ENCODE results near the gene UBE2Z.

UBE2Z gene

GRCh38 chr17:48901241-48901640 lies 7.0 kb upstream of the UBE2Z start:
- TF ChIP-seq POLR2A (IDR thresholded peaks at IDR 0.05; ENCODE audit: low read depth, low read length) (no peak), PAX5 (IDR thresholded peaks at IDR 0.05; ENCODE audit: insufficient read depth, low read length, severe bottlenecking) (no peak), TAF1 (IDR thresholded peaks at IDR 0.05; ENCODE audit: low read depth, low read length) (no peak), POLR2AphosphoS5 (IDR thresholded peaks at IDR 0.05; ENCODE audit: low read depth, low read length) (no peak), SPI1 (IDR thresholded peaks at IDR 0.05; ENCODE audit: low read depth, low read length) (no peak), POU2F2 (IDR thresholded peaks at IDR 0.05; ENCODE audit: low read depth, low read length) (no peak)
- DNase-seq (ENCODE audit: insufficient read length, low spot score), result no peak
- no peak for FAIRE-seq

DNA sequence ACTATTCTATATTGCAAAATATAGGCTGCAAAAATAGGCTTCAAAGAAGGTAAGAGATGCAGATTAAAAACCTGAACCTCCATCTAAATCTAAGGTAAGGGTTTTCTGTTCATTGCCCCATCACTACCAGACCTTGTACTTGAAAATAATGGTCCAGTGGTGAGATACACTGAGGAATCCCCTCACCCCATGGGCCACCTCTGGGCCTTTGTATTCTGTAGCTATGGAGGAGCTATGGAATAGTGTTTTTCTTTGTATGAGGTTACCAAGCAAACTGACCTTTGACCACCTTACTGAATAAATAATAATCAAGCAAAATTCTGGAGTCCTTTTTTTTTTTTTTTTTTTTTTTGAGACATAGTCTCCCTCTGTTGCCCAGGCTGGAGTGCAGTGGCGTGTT lies 4.8 kb upstream of the UBE2Z start:
- FAIRE-seq, result no peak

DNA sequence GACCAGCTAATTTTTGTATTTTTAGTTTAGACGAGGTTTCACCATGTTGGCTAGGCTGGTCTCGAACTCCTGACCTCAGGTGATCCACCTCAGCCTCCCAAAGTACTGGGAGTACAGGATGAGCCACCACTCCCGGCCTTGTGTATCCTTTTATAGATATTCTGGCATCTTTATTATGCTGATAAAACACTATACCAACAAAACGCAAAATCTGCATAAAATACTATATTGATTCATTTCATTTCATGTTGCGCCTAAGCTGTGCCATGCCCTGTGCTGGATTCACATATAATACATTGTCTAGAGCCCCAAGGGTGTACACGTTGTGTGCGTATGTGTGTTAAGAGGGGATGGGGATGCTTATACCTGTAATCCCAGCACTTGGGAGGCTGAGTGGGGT lies 3.8 kb upstream of the UBE2Z start:
- TF ChIP-seq TAF1 (IDR thresholded peaks at IDR 0.05; ENCODE audit: low read depth, low read length), result no peak
- no peak for TF ChIP-seq SPI1 (IDR thresholded peaks at IDR 0.05; ENCODE audit: low read depth, low read length)
- no peak for TF ChIP-seq POLR2A (IDR thresholded peaks at IDR 0.05; ENCODE audit: low read depth, low read length)
- TF ChIP-seq PAX5 (IDR thresholded peaks at IDR 0.05; ENCODE audit: insufficient read depth, low read length, severe bottlenecking), result no peak
- TF ChIP-seq POU2F2 (IDR thresholded peaks at IDR 0.05; ENCODE audit: low read depth, low read length), result no peak
- TF ChIP-seq POLR2AphosphoS5 (IDR thresholded peaks at IDR 0.05; ENCODE audit: low read depth, low read length), result no peak
- DNase-seq (ENCODE audit: insufficient read length, low spot score) (no peak), FAIRE-seq (no peak)

More for the DNA sequence above, 4.8 kb upstream of the UBE2Z start:
- TF ChIP-seq POLR2A (IDR thresholded peaks at IDR 0.05; ENCODE audit: low read depth, low read length), result no peak
- no peak for TF ChIP-seq POU2F2 (IDR thresholded peaks at IDR 0.05; ENCODE audit: low read depth, low read length)
- TF ChIP-seq SPI1 (IDR thresholded peaks at IDR 0.05; ENCODE audit: low read depth, low read length), result no peak
- TF ChIP-seq POLR2AphosphoS5 (IDR thresholded peaks at IDR 0.05; ENCODE audit: low read depth, low read length), result no peak
- no peak for TF ChIP-seq TAF1 (IDR thresholded peaks at IDR 0.05; ENCODE audit: low read depth, low read length)
- TF ChIP-seq PAX5 (IDR thresholded peaks at IDR 0.05; ENCODE audit: insufficient read depth, low read length, severe bottlenecking), result no peak
- DNase-seq (ENCODE audit: insufficient read length, low spot score), result no peak

DNA sequence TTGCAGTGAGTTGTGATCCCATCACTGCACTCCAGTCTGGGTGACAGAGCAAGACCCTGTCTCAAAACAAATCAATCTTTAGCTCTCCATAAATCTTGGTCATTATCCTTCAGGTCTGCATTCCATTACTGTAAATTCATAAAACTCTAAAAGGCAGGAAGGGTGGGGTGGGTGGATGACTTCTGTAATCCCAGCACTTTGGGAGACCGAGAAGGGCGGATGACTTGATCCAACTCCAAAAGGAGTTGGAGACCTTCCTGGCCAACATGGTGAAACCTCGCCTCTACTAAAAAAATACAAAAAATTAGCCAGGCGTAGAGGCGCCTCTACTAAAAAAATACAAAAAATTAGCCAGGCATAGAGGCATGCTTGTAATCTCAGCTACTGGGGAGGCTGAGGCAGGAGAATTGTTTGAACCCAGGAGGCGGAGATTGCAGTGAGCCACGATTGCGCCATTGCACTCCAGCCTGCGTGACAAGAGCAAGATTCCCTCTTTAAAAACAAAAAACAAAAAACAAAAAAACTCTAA lies 2.2 kb upstream of the UBE2Z start:
- TF ChIP-seq SPI1 (IDR thresholded peaks at IDR 0.05; ENCODE audit: low read depth, low read length) (no peak), POLR2A (IDR thresholded peaks at IDR 0.05; ENCODE audit: low read depth, low read length) (no peak), POLR2AphosphoS5 (IDR thresholded peaks at IDR 0.05; ENCODE audit: low read depth, low read length) (no peak), POU2F2 (IDR thresholded peaks at IDR 0.05; ENCODE audit: low read depth, low read length) (no peak), PAX5 (IDR thresholded peaks at IDR 0.05; ENCODE audit: insufficient read depth, low read length, severe bottlenecking) (no peak), TAF1 (IDR thresholded peaks at IDR 0.05; ENCODE audit: low read depth, low read length) (no peak)
- no peak for FAIRE-seq

DNA sequence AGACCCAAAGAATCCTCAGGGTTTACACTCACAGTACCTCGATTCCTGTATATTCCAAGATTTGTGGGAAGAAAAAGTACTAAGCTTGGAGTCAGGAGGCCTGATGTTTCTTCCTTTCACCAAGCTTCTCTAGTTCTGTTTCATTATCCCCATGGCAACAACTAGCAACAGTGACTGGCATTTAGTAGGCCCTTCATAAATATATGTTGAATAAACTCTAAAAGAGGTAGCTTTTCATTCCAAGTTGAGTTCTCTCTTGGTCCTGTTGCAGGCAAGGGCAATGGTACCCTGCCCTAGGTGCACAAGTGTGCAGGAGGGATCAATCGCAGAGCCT lies 527 bp upstream of the UBE2Z start:
- no peak for FAIRE-seq
- DNase-seq (ENCODE audit: insufficient read length, low spot score), result no peak
- TF ChIP-seq TAF1 (IDR thresholded peaks at IDR 0.05; ENCODE audit: low read depth, low read length), result no peak
- no peak for TF ChIP-seq POLR2A (IDR thresholded peaks at IDR 0.05; ENCODE audit: low read depth, low read length)
- no peak for TF ChIP-seq SPI1 (IDR thresholded peaks at IDR 0.05; ENCODE audit: low read depth, low read length)
- TF ChIP-seq POU2F2 (IDR thresholded peaks at IDR 0.05; ENCODE audit: low read depth, low read length), result no peak
- TF ChIP-seq PAX5 (IDR thresholded peaks at IDR 0.05; ENCODE audit: insufficient read depth, low read length, severe bottlenecking), result no peak
- no peak for TF ChIP-seq POLR2AphosphoS5 (IDR thresholded peaks at IDR 0.05; ENCODE audit: low read depth, low read length)

More for the DNA sequence above, 2.2 kb upstream of the UBE2Z start:
- no peak for DNase-seq (ENCODE audit: insufficient read length, low spot score)

- DNase-seq (ENCODE audit: insufficient read length, low spot score) (peak; percentile 65), FAIRE-seq (peak; percentile 92)
- TF ChIP-seq POLR2A (IDR thresholded peaks at IDR 0.05; ENCODE audit: low read depth, low read length) (no peak), SPI1 (IDR thresholded peaks at IDR 0.05; ENCODE audit: low read depth, low read length) (no peak), POLR2AphosphoS5 (IDR thresholded peaks at IDR 0.05; ENCODE audit: low read depth, low read length) (no peak; the same call in 1 of the 2 replicates), POU2F2 (IDR thresholded peaks at IDR 0.05; ENCODE audit: low read depth, low read length) (no peak), TAF1 (IDR thresholded peaks at IDR 0.05; ENCODE audit: low read depth, low read length) (no peak; the same call in 1 of the 2 replicates), PAX5 (IDR thresholded peaks at IDR 0.05; ENCODE audit: insufficient read depth, low read length, severe bottlenecking) (no peak)
Measured at GRCh38 chr17:48908853-48909394, 717 bp downstream of the UBE2Z start.

DNA sequence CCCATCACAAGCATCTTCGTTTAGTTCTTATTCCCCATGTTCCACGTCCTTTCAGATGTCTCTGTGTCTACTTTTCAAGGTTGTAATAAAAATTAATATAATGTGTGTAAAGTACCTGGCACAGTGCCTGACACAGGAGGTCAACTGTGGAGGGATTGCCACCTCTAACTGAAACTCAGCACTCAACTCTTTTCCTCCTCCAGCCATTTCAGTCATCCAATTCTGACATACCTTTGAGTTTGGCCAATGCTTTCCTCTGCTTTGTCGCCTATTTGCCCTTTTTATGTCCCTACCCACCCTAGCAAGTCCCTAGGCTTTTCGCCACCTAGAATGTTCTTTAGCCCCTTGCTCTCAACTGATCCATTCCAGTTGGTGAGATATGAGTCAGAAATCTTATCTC lies 1.6 kb downstream of the UBE2Z start:
- TF ChIP-seq TAF1 (IDR thresholded peaks at IDR 0.05; ENCODE audit: low read depth, low read length) (no peak), POLR2A (IDR thresholded peaks at IDR 0.05; ENCODE audit: low read depth, low read length) (peak; percentile 50; the same call in 1 of the 2 replicates)
- no peak for DNase-seq (ENCODE audit: insufficient read length, low spot score)
- FAIRE-seq, result peak; percentile 58

DNA sequence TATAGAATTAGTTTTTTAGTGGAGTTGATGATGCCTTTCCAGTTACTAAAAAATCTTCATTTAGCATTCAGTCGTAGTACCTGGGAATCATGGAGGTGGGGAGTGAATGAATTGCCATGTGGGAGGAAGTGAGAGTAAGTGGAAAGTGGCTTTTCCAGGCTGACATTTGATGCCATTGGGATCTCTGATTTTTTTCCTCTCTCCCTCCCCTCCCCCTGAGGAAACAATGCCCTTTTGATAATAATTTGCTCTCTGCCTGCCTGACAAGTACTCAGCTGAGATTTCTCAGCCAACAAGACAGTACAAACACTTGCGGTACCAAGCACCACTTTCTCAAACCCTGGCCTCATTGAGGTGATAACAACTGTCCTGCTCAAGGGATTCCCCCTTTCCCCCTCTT lies 2.2 kb downstream of the UBE2Z start:
- FAIRE-seq, result no peak
- TF ChIP-seq TAF1 (IDR thresholded peaks at IDR 0.05; ENCODE audit: low read depth, low read length) (no peak), SPI1 (IDR thresholded peaks at IDR 0.05; ENCODE audit: low read depth, low read length) (peak; percentile 53), PAX5 (IDR thresholded peaks at IDR 0.05; ENCODE audit: insufficient read depth, low read length, severe bottlenecking) (no peak), POLR2A (IDR thresholded peaks at IDR 0.05; ENCODE audit: low read depth, low read length) (no peak), POLR2AphosphoS5 (IDR thresholded peaks at IDR 0.05; ENCODE audit: low read depth, low read length) (no peak), POU2F2 (IDR thresholded peaks at IDR 0.05; ENCODE audit: low read depth, low read length) (no peak)
- no peak for DNase-seq (ENCODE audit: insufficient read length, low spot score)

- TF ChIP-seq POLR2A (IDR thresholded peaks at IDR 0.05; ENCODE audit: low read depth, low read length) (no peak), SPI1 (IDR thresholded peaks at IDR 0.05; ENCODE audit: low read depth, low read length) (no peak), TAF1 (IDR thresholded peaks at IDR 0.05; ENCODE audit: low read depth, low read length) (no peak), PAX5 (IDR thresholded peaks at IDR 0.05; ENCODE audit: insufficient read depth, low read length, severe bottlenecking) (no peak), POU2F2 (IDR thresholded peaks at IDR 0.05; ENCODE audit: low read depth, low read length) (no peak), POLR2AphosphoS5 (IDR thresholded peaks at IDR 0.05; ENCODE audit: low read depth, low read length) (peak; percentile 38; the same call in 1 of the 2 replicates)
- DNase-seq (ENCODE audit: insufficient read length, low spot score), result no peak
- no peak for FAIRE-seq
Measured at GRCh38 chr17:48912476-48912875, 4.3 kb downstream of the UBE2Z start.
